ENCODE results near the gene ABHD2. TPM values are rescaled to one million over a fixed set of nuclear protein-coding genes. Genes with fewer than 3 reads are reported as not detected.
"Not testable (repeated sequence)": the region's sequence is repeated elsewhere in the genome, so short reads cannot be mapped to it uniquely, and the experiment has no call there.

ABHD2 gene
- total RNA-seq, 2 donors from 2014 or later: 100 to 112 TPM

GRCh38 chr15:89226359-89227221, 138.3 kb downstream of the ABHD2 start:
- ATAC-seq (no peak), DNase-seq (no peak)
- intact Hi-C loops (cut with DNase I, micrococcal nuclease): no loop called here

- ATAC-seq (no peak), DNase-seq (no peak)
- intact Hi-C loops (cut with DNase I, micrococcal nuclease): no loop called here
Observed at GRCh38 chr15:89227425-89227824, 139.2 kb downstream of the ABHD2 start.

DNA sequence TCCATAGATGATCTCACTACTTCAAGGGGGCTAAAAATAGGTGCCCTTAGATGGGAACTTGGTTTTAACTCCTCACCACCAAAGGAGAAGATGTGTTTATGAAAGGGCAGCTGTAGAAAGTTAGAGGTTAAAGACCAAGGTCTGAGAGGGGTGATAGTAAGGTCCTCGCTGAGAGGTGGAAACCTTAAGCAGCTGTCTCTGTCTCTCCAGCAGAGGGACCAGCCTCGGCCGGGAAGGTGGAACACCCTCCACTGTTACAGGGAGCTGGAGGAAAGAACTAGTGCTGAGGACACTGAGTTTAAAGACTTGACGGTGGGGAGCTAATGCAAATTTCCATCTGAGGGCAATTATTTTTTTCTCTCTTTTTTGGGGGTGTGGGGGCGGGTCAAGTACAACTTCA, 142.0 kb downstream of the ABHD2 start:
- no peak for ATAC-seq
- intact Hi-C loops (cut with DNase I, micrococcal nuclease): no loop called here
- DNase-seq: no peak

GRCh38 chr15:89231832-89232231, 143.6 kb downstream of the ABHD2 start:
- intact Hi-C loops (cut with DNase I, micrococcal nuclease): no loop called here
- ATAC-seq (no peak), DNase-seq (no peak)

DNA sequence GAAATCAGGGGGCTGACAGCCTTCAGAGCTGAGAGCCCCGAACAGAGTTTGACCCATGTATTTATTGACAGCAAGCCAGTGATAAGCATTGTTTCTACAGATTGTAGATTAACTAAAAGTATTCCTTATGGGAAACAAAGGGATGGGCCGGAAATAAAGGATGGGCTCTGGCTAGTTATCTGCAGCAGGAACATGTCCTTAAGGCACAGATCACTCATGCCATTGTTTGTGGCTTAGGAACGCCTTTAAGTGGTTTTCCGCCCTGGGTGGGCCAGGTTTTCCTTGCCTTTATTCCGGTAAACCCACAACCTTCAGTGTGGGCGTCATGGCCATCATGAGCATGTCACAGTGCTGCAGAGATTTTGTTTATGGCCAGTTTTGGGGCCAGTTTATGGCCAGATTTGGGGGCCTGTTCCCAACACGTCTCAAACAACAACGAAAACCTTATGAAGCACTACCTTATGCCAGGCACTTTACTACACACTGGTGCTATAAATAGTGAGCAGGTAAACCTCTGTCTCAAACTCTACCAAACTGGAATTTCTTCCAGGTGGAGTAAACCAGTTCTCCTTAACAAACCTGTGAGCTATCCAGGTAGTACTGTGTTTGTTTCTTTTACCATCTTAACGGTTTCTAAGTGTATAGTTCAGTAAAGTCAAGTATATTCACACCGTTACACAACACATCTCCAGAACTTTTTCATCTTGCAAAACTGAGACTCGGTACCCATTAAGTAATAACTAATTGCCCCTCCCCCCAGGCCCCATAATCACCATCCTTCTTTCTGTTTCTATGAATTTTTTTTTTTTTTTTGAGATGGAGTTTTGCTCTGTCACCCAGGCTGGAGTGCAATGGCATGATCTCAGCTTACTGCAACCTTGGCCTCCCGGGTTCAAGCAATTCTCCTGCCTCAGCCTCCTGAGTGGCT, 151.9 kb downstream of the ABHD2 start:
- ATAC-seq; DNase-seq; intact Hi-C loops (cut with DNase I, micrococcal nuclease): not testable (repeated sequence)

DNA sequence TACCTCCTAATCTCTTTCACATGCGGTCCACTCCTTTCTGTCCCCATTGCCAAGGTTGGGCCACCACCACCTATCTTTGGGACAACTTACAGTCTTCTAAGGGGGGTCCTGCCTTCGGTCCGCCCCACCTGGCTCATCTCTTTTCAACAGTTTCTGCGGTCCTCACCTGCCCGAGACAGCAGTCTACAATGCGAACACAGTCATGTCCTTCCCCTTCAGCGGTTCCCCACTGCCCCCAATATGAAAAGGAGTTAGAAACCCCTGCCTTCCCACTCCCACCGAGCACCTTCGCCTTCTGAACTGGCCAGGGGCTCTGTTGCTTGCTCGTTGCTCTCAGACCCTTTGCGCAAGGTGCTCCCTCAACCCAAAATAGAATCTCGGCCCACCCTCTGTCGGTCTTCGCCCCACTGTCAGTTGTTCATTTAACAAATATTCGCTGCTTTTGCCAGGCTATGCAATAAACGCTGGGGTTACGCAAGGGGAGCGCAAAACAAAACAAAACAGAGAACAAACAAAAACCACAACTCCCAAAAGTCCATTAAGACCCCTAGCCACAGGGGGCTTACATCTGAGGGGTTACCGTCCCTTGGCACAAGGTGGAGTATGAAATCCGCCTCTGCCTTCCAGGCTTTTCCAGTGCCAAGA, 154.9 kb downstream of the ABHD2 start:
- DNase-seq (peak; percentile 8 to 24), ATAC-seq (no peak)
- intact Hi-C loops (cut with DNase I, micrococcal nuclease): no loop called here

DNA sequence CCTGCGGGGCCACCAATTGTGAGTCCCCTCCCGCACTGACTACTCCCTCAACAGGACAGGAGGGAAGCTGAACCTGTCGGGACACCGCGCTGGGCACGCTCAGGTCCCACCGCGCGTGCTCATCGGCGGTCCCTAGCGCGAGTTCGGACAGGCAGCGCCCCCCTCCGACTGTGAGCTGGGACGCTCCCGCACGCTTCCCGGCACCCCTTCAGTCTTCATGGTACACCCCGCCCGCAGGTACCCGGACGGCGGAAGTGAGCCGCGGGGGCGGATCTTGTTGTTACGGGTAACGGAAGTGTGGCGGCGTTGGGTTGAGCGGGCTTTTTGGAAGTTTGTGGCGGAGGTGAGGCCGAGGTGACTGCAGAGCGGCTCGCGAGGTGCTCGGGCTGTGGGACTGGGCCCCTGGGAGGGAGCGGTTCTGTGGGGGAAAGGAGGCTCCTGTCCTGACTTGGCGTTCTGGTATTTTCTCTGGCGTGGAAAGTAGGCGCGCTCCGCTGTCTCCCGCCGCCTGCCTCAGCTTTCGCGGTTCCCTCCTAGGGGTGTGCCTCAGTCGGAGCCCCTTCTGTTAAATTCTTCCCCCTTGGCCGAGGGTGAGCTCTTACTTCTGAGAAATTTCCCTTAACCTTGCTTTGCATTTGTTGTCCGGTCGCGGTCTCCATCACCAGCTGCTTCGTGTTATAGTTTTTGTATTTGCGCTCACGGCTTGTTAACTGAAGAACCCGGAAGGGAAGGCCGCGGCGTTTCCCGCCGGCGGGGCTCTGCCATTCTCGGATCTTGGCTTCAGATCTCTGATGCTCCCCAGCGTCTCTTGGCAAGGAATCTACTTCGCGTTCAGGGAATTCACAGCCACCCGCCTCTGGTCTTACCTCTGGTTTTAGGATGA, 155.7 kb downstream of the ABHD2 start, which contains the start of gene FANCI:
FANCI (plus strand) TSS at position 289 of the 883 bp plus-strand sequence. CDS start 3,669 bp downstream, outside the sequence.
- ATAC-seq: peak; percentile 99
- peak; percentile 96 to 100 for DNase-seq
- intact Hi-C loops (cut with DNase I, micrococcal nuclease): no loop called here

- intact Hi-C loops (cut with DNase I, micrococcal nuclease): no loop called here
Observed at GRCh38 chr15:89244574-89244903, 156.3 kb downstream of the ABHD2 start.

GRCh38 chr15:89247446-89247845, 159.2 kb downstream of the ABHD2 start:
- ATAC-seq (no peak), DNase-seq (no peak)
- intact Hi-C loops (cut with DNase I, micrococcal nuclease): no loop called here

More at GRCh38 chr15:89244574-89244903, 156.3 kb downstream of the ABHD2 start:
- DNase-seq: no peak
- ATAC-seq: peak; percentile 19

- ATAC-seq (no peak), DNase-seq (no peak)
- intact Hi-C loops (cut with DNase I, micrococcal nuclease): no loop called here
Observed at GRCh38 chr15:89248584-89248983, 160.3 kb downstream of the ABHD2 start.

GRCh38 chr15:89250142-89250541, 161.9 kb downstream of the ABHD2 start:
- ATAC-seq; intact Hi-C loops (cut with DNase I, micrococcal nuclease); DNase-seq: not testable (repeated sequence)

Other genes starting within 250 kb of the ABHD2 start
- 1 to 10 TPM; 2.0 to 2.4 TPM for gene HAPLN3, start 192.9 kb upstream of the ABHD2 start, total RNA-seq
- gene MFGE8, start 175.1 kb upstream of the ABHD2 start, total RNA-seq: 10 to 100 TPM; 37.1 to 69.8 TPM
- gene RLBP1, start 133.1 kb downstream of the ABHD2 start, total RNA-seq: not detected
- gene FANCI, start 155.5 kb downstream of the ABHD2 start, total RNA-seq: 10 to 100 TPM in 1 of 2 donors, 1 to 10 TPM in 1; 7.4 to 17.3 TPM
- gene POLG, start 246.4 kb downstream of the ABHD2 start, total RNA-seq: 10 to 100 TPM; 70.3 to 71.0 TPM

Data from left colon (tissue), 2 donors.